ENCODE measurements around the gene DNM2. TPM values are rescaled to one million over a fixed set of nuclear protein-coding genes. Genes with fewer than 3 reads are reported as not detected.

The DNM2 gene
- total and polyA plus RNA-seq, 2 experiments from 2014 or later = 47.2 to 60.5 TPM

DNA sequence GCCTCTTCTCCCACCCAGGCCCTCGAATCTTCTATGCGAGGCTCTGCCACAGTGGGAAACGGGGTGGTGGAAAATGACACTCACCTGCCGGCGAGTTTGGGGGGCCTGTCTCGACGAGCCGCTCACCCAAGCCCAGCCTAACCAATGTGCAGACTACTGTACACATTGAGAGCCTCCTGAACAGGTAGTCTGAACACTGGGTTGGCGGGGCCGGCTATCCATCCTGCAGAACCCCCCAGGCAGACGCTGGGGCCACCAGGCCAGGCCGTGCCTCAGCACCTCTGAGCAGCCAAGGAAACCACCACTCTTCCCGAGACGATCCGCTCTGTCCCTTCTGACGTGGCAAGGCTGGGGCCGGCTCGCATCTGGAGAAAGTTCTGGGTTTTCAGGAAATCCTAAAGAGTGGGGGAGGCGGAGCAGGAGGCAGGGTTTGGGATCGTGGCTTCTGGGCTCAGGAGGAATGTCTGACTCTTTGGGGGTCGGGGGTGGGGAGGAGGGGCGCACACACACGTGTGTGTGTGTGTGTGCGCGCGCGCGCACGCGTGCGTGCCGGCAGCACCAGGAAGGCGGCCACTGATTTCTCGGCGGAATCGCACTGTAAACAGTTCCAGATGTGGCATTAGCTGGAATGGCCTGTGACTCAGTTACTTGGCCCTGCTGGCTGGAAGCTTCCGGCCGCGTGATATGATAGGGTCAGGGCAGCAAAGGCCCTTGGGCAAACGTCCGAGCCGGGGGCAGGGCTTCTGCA is 99.6 kb downstream of the DNM2 start:
- Histone ChIP-seq H3K4me1 (ENCODE audit: insufficient read depth) (peaks cover 42% of the 10 kb centered on the region), H3K4me2 (ENCODE audit: unreplicated experiment) (peak overlapping the region; percentile 91), H3K9me3 (ENCODE audit: low read depth) (no peaks in the 10 kb centered on the region), H3F3A (ENCODE audit: insufficient read depth) (peaks cover 40% of the 10 kb centered on the region), H3K9me2 (ENCODE audit: insufficient read depth) (no peaks in the 10 kb centered on the region), H3K36me3 (ENCODE audit: low read depth) (peaks cover 23% of the 10 kb centered on the region; the same call in 1 of the 2 replicates), H4K20me1 (ENCODE audit: insufficient read depth) (0 out of 2 replicates have a peak, but pooled peaks cover 3% of the 10 kb centered on the region), H3K79me2 (ENCODE audit: insufficient read depth) (peaks cover 48% of the 10 kb centered on the region), H3K27ac (peak overlapping the region; percentile 99), H3K4me3 (peak overlapping the region; percentile 97), H2AFZ (no peak overlapping the region), H3K27me3 (replicated peaks; ENCODE audit: insufficient read depth) (no peaks in the 10 kb centered on the region), H3K9ac (peak overlapping the region; percentile 100)
- peak; percentile 99 for DNase-seq
- WGBS, 2 experiments (ENCODE audit: low coverage in 1 of 2, low lambda C conversion rate in 2 of 2, missing lambda C conversion rate in 2 of 2) = 0 to 1% methylated on average over 37 to 42 of the region's 42 CpGs
- in situ Hi-C loops (cut with MboI) = no loop called here
- TF ChIP-seq EZH2phosphoT487 (IDR thresholded peaks at IDR 0.05; ENCODE audit: insufficient read depth, low read depth) (no peak), EZH2 (IDR thresholded peaks at IDR 0.05; ENCODE audit: insufficient read depth, poor library complexity, severe bottlenecking) (no peak)

DNA sequence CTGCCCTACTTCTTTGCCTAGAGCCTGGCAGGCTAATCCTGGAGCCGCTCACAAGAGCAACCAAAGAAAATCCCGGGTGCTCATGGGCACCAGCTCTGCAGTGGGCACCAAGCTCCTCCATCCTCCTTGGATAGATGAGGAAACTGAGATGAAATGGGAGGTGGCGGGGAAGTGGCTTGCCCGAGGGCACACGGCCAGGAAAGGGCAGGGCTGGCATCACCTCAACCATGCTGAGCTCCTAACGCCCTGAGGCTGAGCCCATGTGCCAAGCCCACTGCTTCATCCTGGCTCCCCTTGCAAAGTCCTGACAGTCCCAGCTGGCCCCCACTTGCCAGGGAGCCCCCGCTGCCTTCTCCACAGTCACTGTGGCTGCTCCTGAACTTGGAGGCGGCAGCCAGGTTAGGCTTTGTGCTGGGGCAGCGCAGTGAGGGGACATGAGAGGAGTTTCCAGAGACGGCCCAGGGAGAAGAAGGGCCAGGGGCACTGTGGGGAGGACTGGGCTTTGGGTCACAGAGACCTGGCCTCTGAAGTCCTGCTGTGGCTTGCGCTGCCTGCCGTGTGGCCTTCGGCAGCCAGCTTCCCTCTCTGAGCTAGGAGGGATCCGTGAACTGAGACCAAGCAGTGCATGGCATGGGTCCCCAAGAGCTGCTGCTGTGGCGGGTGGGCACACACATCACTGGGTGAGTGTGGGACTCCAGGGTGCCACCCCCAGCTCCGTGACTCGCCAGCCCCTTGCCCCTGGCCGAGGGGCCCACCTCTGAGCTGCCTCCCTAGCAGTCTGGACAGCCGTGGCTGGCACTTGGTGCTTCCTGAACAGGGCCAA is 100.6 kb downstream of the DNM2 start:
- no peak overlapping the region for H2AFZ ChIP-seq
- 0 out of 2 replicates have a peak, but pooled peaks cover 3% of the 10 kb centered on the region for H4K20me1 ChIP-seq (ENCODE audit: insufficient read depth)
- TF ChIP-seq EZH2phosphoT487 (IDR thresholded peaks at IDR 0.05; ENCODE audit: insufficient read depth, low read depth) (no peak), EZH2 (IDR thresholded peaks at IDR 0.05; ENCODE audit: insufficient read depth, poor library complexity, severe bottlenecking) (no peak)
- peak; percentile 49 for DNase-seq
- in situ Hi-C loops (cut with MboI) = no loop called here
- H3K4me2 ChIP-seq (ENCODE audit: unreplicated experiment) = peak overlapping the region; percentile 32
- no peaks in the 10 kb centered on the region for H3K9me3 ChIP-seq (ENCODE audit: low read depth)
- peak overlapping the region; percentile 19; the same call in 1 of the 2 replicates for H3K4me3 ChIP-seq
- peaks cover 18% of the 10 kb centered on the region; the same call in 1 of the 2 replicates for H3K36me3 ChIP-seq (ENCODE audit: low read depth)
- peaks cover 48% of the 10 kb centered on the region for H3K79me2 ChIP-seq (ENCODE audit: insufficient read depth)
- no peaks in the 10 kb centered on the region for H3K9me2 ChIP-seq (ENCODE audit: insufficient read depth)
- peaks cover 32% of the 10 kb centered on the region for H3F3A ChIP-seq (ENCODE audit: insufficient read depth)
- WGBS, 2 experiments (ENCODE audit: low coverage in 1 of 2, low lambda C conversion rate in 2 of 2, missing lambda C conversion rate in 2 of 2) = 70% methylated on average over 18 to 19 of the region's 19 CpGs
- H3K27ac ChIP-seq = peak overlapping the region; percentile 99
- H3K27me3 ChIP-seq (replicated peaks; ENCODE audit: insufficient read depth) = no peaks in the 10 kb centered on the region
- H3K9ac ChIP-seq = peak overlapping the region; percentile 100
- H3K4me1 ChIP-seq (ENCODE audit: insufficient read depth) = peaks cover 32% of the 10 kb centered on the region

- whole genome bisulfite sequencing, 2 experiments (ENCODE audit: low coverage in 1 of 2, low lambda C conversion rate in 2 of 2, missing lambda C conversion rate in 2 of 2) = 96 to 98% methylated on average over 25 to 27 of the region's 27 CpGs
- Histone ChIP-seq H3K4me1 (ENCODE audit: insufficient read depth) (peaks cover 24% of the 10 kb centered on the region), H3K27ac (no peak overlapping the region)
Measured at GRCh38 chr19:10819124-10820060, 101.5 kb downstream of the DNM2 start.

More at GRCh38 chr19:10819124-10820060, 101.5 kb downstream of the DNM2 start:
- no peaks in the 10 kb centered on the region for H3K9me3 ChIP-seq (ENCODE audit: low read depth)
- no peaks in the 10 kb centered on the region for H3K27me3 ChIP-seq (replicated peaks; ENCODE audit: insufficient read depth)
- H3K79me2 ChIP-seq (ENCODE audit: insufficient read depth) = peaks cover 41% of the 10 kb centered on the region
- no peak overlapping the region for H2AFZ ChIP-seq
- TF ChIP-seq EZH2 (IDR thresholded peaks at IDR 0.05; ENCODE audit: insufficient read depth, poor library complexity, severe bottlenecking) (no peak), EZH2phosphoT487 (IDR thresholded peaks at IDR 0.05; ENCODE audit: insufficient read depth, low read depth) (no peak)
- H3K4me2 ChIP-seq (ENCODE audit: unreplicated experiment) = no peak overlapping the region
- H3K9me2 ChIP-seq (ENCODE audit: insufficient read depth) = no peaks in the 10 kb centered on the region
- peaks cover 12% of the 10 kb centered on the region; the same call in 1 of the 2 replicates for H3K36me3 ChIP-seq (ENCODE audit: low read depth)
- peaks cover 23% of the 10 kb centered on the region for H3F3A ChIP-seq (ENCODE audit: insufficient read depth)
- in situ Hi-C loops (cut with MboI) = no loop called here
- DNase-seq = no peak
- no peak overlapping the region for H3K4me3 ChIP-seq
- H3K9ac ChIP-seq = no peak overlapping the region
- 0 out of 2 replicates have a peak, but pooled peaks cover 3% of the 10 kb centered on the region for H4K20me1 ChIP-seq (ENCODE audit: insufficient read depth)
